Erythroblast (primary cell): ENCODE results near the gene MED16.

ENCODE experiments used
- GATA1 ChIP-seq: IDR thresholded peaks from 2 replicates; pipeline ENCODE4 v1.6.1; 2011; ENCODE audit warnings: low read depth, mild to moderate bottlenecking, control low read depth, low read length, moderate library complexity
- POLR2A ChIP-seq: IDR thresholded peaks from 2 replicates; pipeline ENCODE4 v1.6.1; 2011; ENCODE audit warnings: mild to moderate bottlenecking, low read length

DNA sequence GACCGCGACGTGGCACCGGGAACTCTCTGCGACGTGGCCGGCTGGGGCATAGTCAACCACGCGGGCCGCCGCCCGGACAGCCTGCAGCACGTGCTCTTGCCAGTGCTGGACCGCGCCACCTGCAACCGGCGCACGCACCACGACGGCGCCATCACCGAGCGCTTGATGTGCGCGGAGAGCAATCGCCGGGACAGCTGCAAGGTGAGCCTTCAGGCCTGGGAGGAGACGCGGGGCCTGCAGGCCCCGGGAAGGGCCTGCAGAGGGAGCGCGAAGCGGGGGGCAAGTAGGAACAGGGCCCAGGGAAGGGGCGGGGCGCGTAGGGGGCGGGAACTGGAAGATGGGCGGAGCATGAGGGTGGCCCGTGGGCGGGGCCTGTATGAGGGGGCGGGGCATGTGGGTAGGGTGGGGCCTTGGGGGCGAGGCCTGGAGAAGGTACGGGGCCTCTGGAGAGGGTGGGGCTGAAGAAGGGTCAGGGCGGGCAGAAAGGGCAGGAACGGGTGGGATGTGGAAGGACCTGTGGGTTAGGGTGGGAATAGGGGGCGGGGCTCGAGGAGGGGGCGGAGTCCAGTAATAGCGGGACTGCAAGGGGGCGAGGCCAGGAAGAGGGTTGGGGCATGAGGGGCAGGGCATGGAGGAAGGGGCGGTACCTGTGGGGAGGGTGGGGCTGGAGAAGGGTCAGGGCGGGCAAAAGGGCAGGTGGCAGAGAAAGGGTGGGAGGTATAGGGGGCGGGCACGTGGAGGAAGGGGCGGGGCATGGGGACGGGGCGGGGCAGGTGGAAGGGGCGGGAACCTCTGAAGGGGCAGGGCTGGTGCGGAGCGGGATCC lies 31.0 kb downstream of the MED16 start:
- TF ChIP-seq POLR2A (no peak), GATA1 (no peak)
